Activated CD4-positive, alpha-beta T cell treated with anti-CD3 and anti-CD28 coated beads, Interleukin-10, Interleukin-2, amounts not matched to agents 100 ng/mL and 50 ng/mL, durations not matched to agents 16 hours and 8 hours (primary cell): ENCODE data around the gene TMEM132D.

Experiments used
- DNase-seq: peaks from one replicate; pipeline ENCODE4 v3.0.0-alpha.2; 2020

The TMEM132D gene

GRCh38 chr12:129025055-129025454 lies 878.8 kb downstream of the TMEM132D start:
- no peak for DNase-seq
